Endothelial cell of umbilical vein (primary cell): ENCODE results near the gene HESX1. TPM values are rescaled to one million over a fixed set of nuclear protein-coding genes. Genes with fewer than 3 reads are reported as not detected.

Experiments
- BruUV-seq: library from RNA; stranded (reverse); fragments of 400-500 nt; replicated peaks from 2 replicates; lab custom pipeline; 2021; lab: Mats Ljungman, UMichigan
- CTCF ChIA-PET: fragments of 300-600, 350-600 bp; sonication (Branson Sonifier 250); formaldehyde crosslinking; loops from one replicate; lab custom pipeline; 2021; ENCODE audit warnings: antibody characterized with exemption, inconsistent platforms; lab: Charles Lee
- POLR2A ChIA-PET: fragments of 300-600, 350-600 bp; sonication (Branson Sonifier 250); formaldehyde crosslinking; loops from one replicate; lab custom pipeline; 2021; ENCODE audit warnings: antibody characterized with exemption, inconsistent platforms; lab: Charles Lee
- DNase-seq: peaks from one replicate; pipeline ENCODE4 v3.0.0-alpha.2; 2011; ENCODE audit warnings: low read depth, low spot score
- FAIRE-seq: peaks from 2 replicates; lab custom pipeline; 2011; peaks lifted over from hg19 to GRCh38; lab: Jason Lieb, UNC
- H2AFZ ChIP-seq: 2 replicates; pipeline ENCODE4 v1.6.0; 2012; ENCODE audit warnings: low read depth, low read length, control low read depth, inconsistent platforms
- H3K27ac ChIP-seq: 2 replicates; pipeline ENCODE4 v1.5.1; 2011; ENCODE audit warnings: low read depth, mild to moderate bottlenecking, control low read depth, low read length, moderate library complexity; ENCODE audit not compliant: insufficient read depth
- H3K27me3 ChIP-seq, 2 experiments: 2 replicates each; pipeline versions ENCODE4 v1.6.0 to v1.6.1; 2011; ENCODE audit warnings: low read length in 2 of 2, mixed read lengths in 1 of 2; ENCODE audit not compliant: control insufficient read depth in 2 of 2, insufficient read depth in 2 of 2
- H3K36me3 ChIP-seq, 2 experiments: 2 replicates in 1 of 2; 3 replicates in 1 of 2; pipeline ENCODE4 v1.5.1; 2011; ENCODE audit warnings: low read length in 2 of 2, mild to moderate bottlenecking in 1 of 2, moderate library complexity in 1 of 2; ENCODE audit not compliant: control insufficient read depth in 2 of 2, insufficient read depth in 2 of 2; ENCODE audit errors: extremely low read depth in 1 of 2
- H3K4me1 ChIP-seq: 3 replicates; pipeline ENCODE4 v1.5.1; 2011; ENCODE audit warnings: mild to moderate bottlenecking, low read length; ENCODE audit not compliant: control insufficient read depth, insufficient read depth; ENCODE audit errors: extremely low read depth
- H3K4me2 ChIP-seq: 2 replicates; pipeline ENCODE4 v1.6.1; 2011; ENCODE audit warnings: low read length, control low read depth, mixed read lengths; ENCODE audit not compliant: insufficient read depth
- H3K4me3 ChIP-seq, 3 experiments: fragments of 200-600 bp in 1 of 3; sonication (generic), shearing (Covaris generic) in 1 of 3; replicated peaks in 1 of 3; 2 replicates each; pipeline ENCODE4 v1.5.1; 2011 to 2016; ENCODE audit warnings: control low read depth in 3 of 3, low read length in 3 of 3, mild to moderate bottlenecking in 2 of 3, inconsistent platforms in 1 of 3, low read depth in 1 of 3, moderate library complexity in 1 of 3; ENCODE audit not compliant: insufficient read depth in 1 of 3
- H3K79me2 ChIP-seq: 2 replicates; pipeline ENCODE4 v1.6.0; 2012; ENCODE audit warnings: low read length, inconsistent platforms; ENCODE audit not compliant: control insufficient read depth, insufficient read depth
- H3K9ac ChIP-seq: replicated peaks from 2 replicates; pipeline ENCODE3; 2011; ENCODE audit warnings: low read length, control low read depth; ENCODE audit not compliant: insufficient read depth; ENCODE audit errors: extremely low read depth
- H3K9me1 ChIP-seq: replicated peaks from 3 replicates; pipeline ENCODE4 v1.6.0; 2011; ENCODE audit warnings: mild to moderate bottlenecking, low read length; ENCODE audit not compliant: control insufficient read depth, insufficient read depth; ENCODE audit errors: extremely low read depth
- H3K9me3 ChIP-seq: replicated peaks from 2 replicates; pipeline ENCODE4 v1.5.1; 2012; ENCODE audit warnings: low read length, inconsistent platforms; ENCODE audit not compliant: control insufficient read depth, insufficient read depth
- H4K20me1 ChIP-seq: replicated peaks from 2 replicates; pipeline ENCODE3; 2011; ENCODE audit warnings: mild to moderate bottlenecking, low read length; ENCODE audit not compliant: control insufficient read depth, insufficient read depth; ENCODE audit errors: extremely low read depth
- EZH2 ChIP-seq: IDR thresholded peaks from 2 replicates; pipeline ENCODE4 v1.6.1; 2012; ENCODE audit warnings: borderline replicate concordance, low read depth, mild to moderate bottlenecking, moderate library complexity, low read length, inconsistent platforms; ENCODE audit not compliant: severe bottlenecking
- MYC ChIP-seq: IDR thresholded peaks from one replicate; pipeline ENCODE4 v1.6.1; 2011; ENCODE audit warnings: mild to moderate bottlenecking, low read depth, low read length
- POLR2A ChIP-seq: IDR thresholded peaks from 2 replicates; pipeline ENCODE4 v1.6.1; 2012; ENCODE audit warnings: low read depth, mild to moderate bottlenecking, control low read depth, low read length
- dilution Hi-C: fragments of 300-500 bp; cut with MboI; formaldehyde crosslinking; loops from one replicate; pipeline ENCODE4 v1.15.0; 2019; ENCODE audit warnings: low sequenced_read_pairs; ENCODE audit not compliant: extremely low pct_ligation_motif_present
- intact Hi-C: fragments of 100-400 bp; cut with micrococcal nuclease; formaldehyde crosslinking; loops from one replicate; pipeline ENCODE4 v1.10.0; 2022
- polyA plus RNA-seq, 4 experiments: library from polyadenylated mRNA; depleted of rRNA in 3 of 4; stranded (reverse) in 3 of 4; unstranded in 1 of 4; fragments of >200 nt; gene quantifications; 2 replicates each; pipeline versions ENCODE4 v1.2.1 to v1.2.3, GENCODE V29; 2011 to 2012; ENCODE audit warnings: missing spikeins in 1 of 4
- total RNA-seq: library from RNA; stranded (reverse); gene quantifications from 2 replicates; pipeline ENCODE4 v1.2.3, GENCODE V29; 2021

HESX1 gene
- total and polyA plus RNA-seq, 2 donors (not counting 3 experiments of a cell fraction or from before 2014, with no cell fraction given) = 0.21 to 0.58 TPM

- Histone ChIP-seq H3K9ac (no peak within 1 kb of the TSS), H3K36me3 (no peaks in the 10 kb centered on the region), H3K9me1 (no peaks in the 10 kb centered on the region), H4K20me1 (no peaks in the 10 kb centered on the region), H3K27me3 (peaks cover 61 to 64% of the 10 kb centered on the region in 2 experiments), H3K9me3 (no peaks in the 10 kb centered on the region), H3K27ac (no peak within 1 kb of the TSS), H3K79me2 (no peaks in the 10 kb centered on the region), H3K4me1 (peaks cover 3% of the 10 kb centered on the region), H3K4me3 (peak within 1 kb of the TSS; percentile 27 to 38 (median 35)), H3K4me2 (peak within 1 kb of the TSS; percentile 26), H2AFZ (peak within 1 kb of the TSS; percentile 78)
- no TSS peak for BruUV-seq
- DNase-seq (peak; percentile 74), FAIRE-seq (peak; percentile 79)
- dilution Hi-C loops (no loop called here), intact Hi-C loops (no loop called here)
- CTCF ChIA-PET = interaction anchor here (0.6 to 0.9 kb wide), 3 partner anchors 29 to 170 kb away, joined by 3 to 4 read pairs (median 3); no protein-coding TSS in a partner anchor
- POLR2A ChIA-PET = no interaction called here
- TF ChIP-seq EZH2 (peak; percentile 98), MYC (no peak)
Measured at GRCh38 chr3:57164657-57165573, 34.9 kb downstream of the HESX1 start, which contains the start of gene IL17RD. IL17RD (minus strand) TSS chr3:57165353; CDS start chr3:57165286, 67 bp downstream.

DNA sequence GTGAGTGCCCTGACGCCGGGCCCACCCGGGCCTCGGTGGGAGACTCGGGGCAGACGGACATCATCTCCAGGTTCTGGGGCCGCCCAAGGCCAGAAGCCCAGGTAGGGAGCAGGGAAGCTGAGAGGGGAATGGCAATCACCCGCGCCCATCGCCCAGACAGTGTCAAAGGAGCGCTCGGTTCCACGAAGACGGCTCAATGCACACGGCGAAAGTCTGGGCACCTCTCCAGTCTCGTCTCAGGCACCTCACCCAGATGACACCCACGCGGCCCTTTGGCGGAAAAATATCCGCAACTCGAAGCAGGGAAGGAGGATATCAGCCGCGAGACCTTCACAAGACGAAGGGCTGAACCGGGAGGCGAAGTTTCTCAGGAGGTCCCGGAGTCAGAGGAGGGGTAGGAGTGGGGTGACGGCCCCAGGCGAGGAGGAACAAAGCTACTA is 35.5 kb downstream of the HESX1 start:
- peaks cover 61 to 64% of the 10 kb centered on the region in 2 experiments for H3K27me3 ChIP-seq
- H3K27ac ChIP-seq = no peak overlapping the region
- no peaks in the 10 kb centered on the region for H3K9me1 ChIP-seq
- H3K9ac ChIP-seq = no peak overlapping the region
- FAIRE-seq = no peak
- H3K9me3 ChIP-seq = no peaks in the 10 kb centered on the region
- DNase-seq = no peak
- peaks cover 7% of the 10 kb centered on the region for H3K4me1 ChIP-seq
- dilution Hi-C loops = no loop called here
- H4K20me1 ChIP-seq = no peaks in the 10 kb centered on the region
- TF ChIP-seq POLR2A = no peak
- CTCF ChIA-PET = interaction anchor here (0.6 to 0.9 kb wide), 3 partner anchors 28 to 169 kb away, joined by 3 read pairs; no protein-coding TSS in a partner anchor
- BruUV-seq = no TSS peak
- intact Hi-C loops = no loop called here
- H3K36me3 ChIP-seq = no peaks in the 10 kb centered on the region
- H3K79me2 ChIP-seq = no peaks in the 10 kb centered on the region
- POLR2A ChIA-PET = no interaction called here
- H2AFZ ChIP-seq = peak overlapping the region; percentile 2
- peak overlapping the region; percentile 1 to 38 (median 27) for H3K4me3 ChIP-seq
- H3K4me2 ChIP-seq = peak overlapping the region; percentile 26
